ENCODE results near the gene ANK2.

ANK2 gene

GRCh38 chr4:113049421-113050370, at the start of gene ANK2:
ANK2 (plus strand) TSS chr4:113049653; CDS start chr4:113049729, 76 bp downstream.
- DNase-seq (no peak), ATAC-seq (no peak)

- DNase-seq: no peak
- no peak for ATAC-seq
These were observed 45.6 kb upstream of the ANK2 start for GRCh38 chr4:113003841-113004240.

GRCh38 chr4:113004655-113005054, 44.8 kb upstream of the ANK2 start:
- ATAC-seq (no peak), DNase-seq (no peak)

GRCh38 chr4:113006632-113007031, 42.8 kb upstream of the ANK2 start:
- ATAC-seq (no peak), DNase-seq (no peak)

- DNase-seq (no peak), ATAC-seq (no peak)
These were observed 42.3 kb upstream of the ANK2 start for GRCh38 chr4:113007151-113007550.

GRCh38 chr4:113008135-113008534, 41.3 kb upstream of the ANK2 start:
- DNase-seq (no peak), ATAC-seq (no peak)

GRCh38 chr4:113008716-113009115, 40.7 kb upstream of the ANK2 start:
- ATAC-seq: no peak
- no peak for DNase-seq

- DNase-seq (no peak), ATAC-seq (no peak)
These were observed 40.0 kb upstream of the ANK2 start for GRCh38 chr4:113009461-113009860.

- DNase-seq: no peak
- no peak for ATAC-seq
These were observed 37.2 kb upstream of the ANK2 start for GRCh38 chr4:113012122-113012725.

- no peak for DNase-seq
- no peak for ATAC-seq
These were observed 36.7 kb upstream of the ANK2 start for GRCh38 chr4:113012786-113013185.

GRCh38 chr4:113013751-113014150, 35.7 kb upstream of the ANK2 start:
- DNase-seq: no peak
- ATAC-seq: no peak

GRCh38 chr4:113016377-113016776, 33.1 kb upstream of the ANK2 start:
- ATAC-seq (no peak), DNase-seq (no peak)

- DNase-seq (no peak), ATAC-seq (no peak)
These were observed 28.5 kb upstream of the ANK2 start for GRCh38 chr4:113020966-113021365.

- DNase-seq (no peak), ATAC-seq (no peak)
These were observed 25.1 kb upstream of the ANK2 start for GRCh38 chr4:113024388-113024787.

GRCh38 chr4:113025416-113025815, 24.0 kb upstream of the ANK2 start:
- DNase-seq (no peak), ATAC-seq (no peak)

- ATAC-seq (no peak), DNase-seq (no peak)
These were observed 22.9 kb upstream of the ANK2 start for GRCh38 chr4:113026556-113026955.

- DNase-seq (no peak), ATAC-seq (no peak)
These were observed 21.4 kb upstream of the ANK2 start for GRCh38 chr4:113028074-113028473.

GRCh38 chr4:113031212-113031611, 18.2 kb upstream of the ANK2 start:
- DNase-seq (no peak), ATAC-seq (no peak)

GRCh38 chr4:113040793-113041192, 8.7 kb upstream of the ANK2 start:
- DNase-seq (no peak), ATAC-seq (no peak)

- no peak for ATAC-seq
- no peak for DNase-seq
These were observed 7.0 kb upstream of the ANK2 start for GRCh38 chr4:113042502-113042901.

- no peak for ATAC-seq
- no peak for DNase-seq
These were observed 5.9 kb upstream of the ANK2 start for GRCh38 chr4:113043591-113043990.

- no peak for DNase-seq
- no peak for ATAC-seq
These were observed 910 bp downstream of the ANK2 start for GRCh38 chr4:113050371-113050755.

- no peak for DNase-seq
These were observed 1.4 kb downstream of the ANK2 start for GRCh38 chr4:113050837-113051236.

GRCh38 chr4:113051361-113051760, 1.9 kb downstream of the ANK2 start:
- no peak for ATAC-seq
- DNase-seq: no peak

More at GRCh38 chr4:113050837-113051236, 1.4 kb downstream of the ANK2 start:
- no peak for ATAC-seq

Data from stimulated activated naive CD8-positive, alpha-beta T cell treated with anti-CD3 and anti-CD28 coated beads, Interleukin-15, Interleukin-2, amounts not matched to agents 100 U/mL and 50 U/mL, for 24 hours (primary cell).